Activated naive CD8-positive, alpha-beta T cell treated with anti-CD3 and anti-CD28 coated beads, Interleukin-2, amount 10 ng/mL, durations not matched to agents 7 days and 5 days (primary cell): ENCODE data around the gene SCFD2. TPM values are rescaled to one million over a fixed set of nuclear protein-coding genes. Genes with fewer than 3 reads are reported as not detected.
"Not testable (repeated sequence)": the region's sequence is repeated elsewhere in the genome, so short reads cannot be mapped to it uniquely, and the experiment has no call there.

Source experiments
- ATAC-seq: fragments of 150-1000 bp; cut with Tn5 transposase; one replicate; pipeline ENCODE4 v1.10.0; 2021; ENCODE audit warnings: low read depth, moderate library complexity
- POLR2A ChIA-PET: fragments of 350-600 bp; sonication (Branson Sonifier 250); formaldehyde crosslinking; loops from one replicate; lab custom pipeline; 2021; ENCODE audit warnings: antibody characterized with exemption; lab: Charles Lee
- DNase-seq: peaks from one replicate; pipeline ENCODE4 v3.0.0; 2021
- H3K27ac Mint-ChIP-seq: one replicate; pipeline ENCODE4 v1.8.0; 2022; ENCODE audit warnings: mild to moderate bottlenecking, mixed read lengths
- H3K27me3 Mint-ChIP-seq: one replicate; pipeline ENCODE4 v1.8.0; 2022; ENCODE audit warnings: mild to moderate bottlenecking, moderate library complexity, mixed read lengths
- H3K36me3 Mint-ChIP-seq: one replicate; pipeline ENCODE4 v1.8.0; 2021; ENCODE audit warnings: mild to moderate bottlenecking, mixed read lengths
- H3K4me1 Mint-ChIP-seq: one replicate; pipeline ENCODE4 v1.8.0; 2021; ENCODE audit warnings: mixed read lengths
- H3K4me3 Mint-ChIP-seq: one replicate; pipeline ENCODE4 v1.8.0; 2022; ENCODE audit warnings: mild to moderate bottlenecking, moderate library complexity, mixed read lengths
- H3K9me3 Mint-ChIP-seq: one replicate; pipeline ENCODE4 v1.8.0; 2021; ENCODE audit warnings: mixed read lengths
- total RNA-seq, 2 experiments: library from RNA; stranded (reverse); gene quantifications; one replicate each; pipeline ENCODE4 v1.2.3, GENCODE V29; 2021

SCFD2 gene
- total RNA-seq, 2 experiments from 2014 or later: 18.1 to 22.9 TPM

DNA sequence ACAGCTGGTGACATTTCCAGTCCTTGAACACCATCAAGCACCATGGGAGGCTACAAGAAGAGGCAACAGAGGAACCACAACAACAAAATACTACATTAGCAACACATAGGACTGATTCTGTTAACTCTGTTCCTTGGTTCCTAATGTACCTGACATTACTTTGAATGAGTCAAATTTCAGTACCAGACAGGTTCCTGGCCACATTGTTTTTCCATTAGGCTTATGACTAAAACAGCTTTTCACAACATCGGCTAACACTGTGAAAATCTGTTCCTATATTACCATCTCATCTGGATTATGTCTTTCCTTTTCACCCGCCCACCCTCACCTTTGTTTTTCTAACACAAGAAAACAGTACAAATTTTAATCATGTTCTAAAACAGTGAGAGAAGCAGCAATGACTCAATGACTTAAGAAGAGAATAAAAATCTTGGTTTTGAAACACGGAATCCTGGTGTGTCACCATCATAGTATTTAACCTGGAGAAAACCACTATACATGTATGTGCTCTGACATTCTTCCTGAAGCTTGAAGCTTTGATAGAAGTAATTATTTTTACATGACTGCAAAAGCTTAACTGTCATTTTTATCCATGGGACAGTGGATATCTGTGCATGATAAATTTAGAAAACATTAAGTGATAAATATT is 143.9 kb downstream of the SCFD2 start:
- peaks cover 9% of the 10 kb centered on the region for H3K9me3 Mint-ChIP-seq
- no peak for ATAC-seq
- POLR2A ChIA-PET: no interaction called here

GRCh38 chr4:53219148-53219547 is 146.7 kb downstream of the SCFD2 start:
- H3K27ac Mint-ChIP-seq, POLR2A ChIA-PET, H3K4me3 Mint-ChIP-seq, H3K9me3 Mint-ChIP-seq, H3K4me1 Mint-ChIP-seq, ATAC-seq, DNase-seq, H3K27me3 Mint-ChIP-seq: not testable (repeated sequence)
- peaks cover 12% of the 10 kb centered on the region for H3K36me3 Mint-ChIP-seq

More for the DNA sequence above, 143.9 kb downstream of the SCFD2 start:
- H3K4me1 Mint-ChIP-seq: no peaks in the 10 kb centered on the region
- H3K4me3 Mint-ChIP-seq: no peak overlapping the region
- peaks cover 12% of the 10 kb centered on the region for H3K36me3 Mint-ChIP-seq
- no peak for DNase-seq
- no peaks in the 10 kb centered on the region for H3K27me3 Mint-ChIP-seq
- no peak overlapping the region for H3K27ac Mint-ChIP-seq

GRCh38 chr4:53208753-53209152 is 157.1 kb downstream of the SCFD2 start:
- H3K9me3 Mint-ChIP-seq: peaks cover 4% of the 10 kb centered on the region
- no peak for DNase-seq
- H3K36me3 Mint-ChIP-seq: peaks cover 27% of the 10 kb centered on the region
- POLR2A ChIA-PET: no interaction called here
- no peak overlapping the region for H3K27ac Mint-ChIP-seq
- no peak overlapping the region for H3K4me3 Mint-ChIP-seq
- no peaks in the 10 kb centered on the region for H3K4me1 Mint-ChIP-seq
- H3K27me3 Mint-ChIP-seq: no peaks in the 10 kb centered on the region
- no peak for ATAC-seq

DNA sequence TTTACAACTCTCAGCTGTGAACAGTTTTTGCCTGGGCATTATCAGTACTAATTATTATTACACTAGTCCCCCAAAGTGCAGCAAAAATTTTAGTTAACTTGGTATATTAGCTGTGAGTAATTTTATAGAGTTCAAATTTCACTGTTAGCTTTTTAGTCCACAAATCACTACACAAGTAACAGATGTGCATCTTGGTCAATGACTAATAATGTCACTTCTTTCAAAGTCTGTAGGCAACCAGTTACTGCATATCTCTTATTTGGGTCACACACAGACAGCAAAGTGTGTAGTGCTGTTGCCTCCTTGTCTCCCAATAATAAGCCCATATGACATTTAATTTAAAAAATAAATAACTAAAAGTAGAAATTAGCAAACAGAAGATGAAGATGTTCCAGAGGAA is 159.9 kb downstream of the SCFD2 start:
- Mint-ChIP-seq H3K4me1 (no peaks in the 10 kb centered on the region), H3K4me3 (no peak overlapping the region), H3K36me3 (peaks cover 25% of the 10 kb centered on the region), H3K9me3 (peaks cover 4% of the 10 kb centered on the region), H3K27ac (no peak overlapping the region), H3K27me3 (no peaks in the 10 kb centered on the region)
- no peak for ATAC-seq
- no peak for DNase-seq
- POLR2A ChIA-PET: no interaction called here

- Mint-ChIP-seq H3K4me1 (peaks cover 1% of the 10 kb centered on the region), H3K27ac (no peak overlapping the region), H3K4me3 (no peak overlapping the region), H3K9me3 (no peaks in the 10 kb centered on the region), H3K36me3 (peaks cover 9% of the 10 kb centered on the region), H3K27me3 (no peaks in the 10 kb centered on the region)
- DNase-seq: no peak
- POLR2A ChIA-PET: no interaction called here
- ATAC-seq: no peak
Measured at GRCh38 chr4:53199356-53199755, 166.5 kb downstream of the SCFD2 start.

- Mint-ChIP-seq H3K27me3 (no peaks in the 10 kb centered on the region), H3K4me1 (peaks cover 1% of the 10 kb centered on the region), H3K9me3 (no peaks in the 10 kb centered on the region), H3K4me3 (no peak overlapping the region), H3K36me3 (peaks cover 1% of the 10 kb centered on the region), H3K27ac (no peak overlapping the region)
- DNase-seq (no peak), ATAC-seq (no peak)
- POLR2A ChIA-PET: no interaction called here
Measured at GRCh38 chr4:53197772-53198142, 168.1 kb downstream of the SCFD2 start.

GRCh38 chr4:53196882-53197771 is 168.7 kb downstream of the SCFD2 start:
- peaks cover 1% of the 10 kb centered on the region for H3K4me1 Mint-ChIP-seq
- no peak overlapping the region for H3K27ac Mint-ChIP-seq
- DNase-seq: no peak
- H3K27me3 Mint-ChIP-seq: no peaks in the 10 kb centered on the region
- ATAC-seq: no peak
- H3K36me3 Mint-ChIP-seq: peaks cover 1% of the 10 kb centered on the region
- POLR2A ChIA-PET: no interaction called here
- H3K9me3 Mint-ChIP-seq: no peaks in the 10 kb centered on the region
- no peak overlapping the region for H3K4me3 Mint-ChIP-seq

- ATAC-seq (no peak), DNase-seq (no peak)
- H3K36me3 Mint-ChIP-seq: peaks cover under 1% of the 10 kb centered on the region
- no peaks in the 10 kb centered on the region for H3K9me3 Mint-ChIP-seq
- POLR2A ChIA-PET: no interaction called here
- H3K4me3 Mint-ChIP-seq: no peak overlapping the region
- no peaks in the 10 kb centered on the region for H3K27me3 Mint-ChIP-seq
- H3K27ac Mint-ChIP-seq: no peak overlapping the region
- H3K4me1 Mint-ChIP-seq: peaks cover 1% of the 10 kb centered on the region
Measured at GRCh38 chr4:53195815-53196661, 169.8 kb downstream of the SCFD2 start.

DNA sequence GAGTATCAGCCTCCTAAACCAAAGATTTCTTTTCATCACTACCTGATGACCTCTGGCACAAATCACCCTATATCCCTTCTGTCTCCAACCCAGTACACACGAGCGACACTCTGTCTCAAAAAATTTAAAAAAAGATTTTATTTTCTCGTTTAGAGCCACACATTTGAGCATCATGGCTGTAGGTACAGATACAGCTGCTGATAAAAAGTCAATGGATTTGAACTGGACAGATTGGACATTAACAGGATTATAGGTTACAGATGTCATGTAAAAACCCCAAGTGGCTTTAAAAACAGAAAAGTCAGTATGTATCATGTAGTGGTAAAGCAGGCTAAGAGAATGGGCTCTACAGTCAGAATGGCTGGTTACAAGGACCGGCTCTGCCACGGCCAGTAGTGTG is 171.1 kb downstream of the SCFD2 start:
- Mint-ChIP-seq H3K27me3 (no peaks in the 10 kb centered on the region), H3K4me1 (peaks cover 1% of the 10 kb centered on the region), H3K4me3 (no peak overlapping the region), H3K27ac (no peak overlapping the region), H3K9me3 (no peaks in the 10 kb centered on the region), H3K36me3 (no peaks in the 10 kb centered on the region)
- ATAC-seq (no peak), DNase-seq (no peak)
- POLR2A ChIA-PET: no interaction called here

- DNase-seq (no peak), ATAC-seq (no peak)
- Mint-ChIP-seq H3K4me1 (no peaks in the 10 kb centered on the region), H3K36me3 (no peaks in the 10 kb centered on the region), H3K9me3 (no peaks in the 10 kb centered on the region), H3K27me3 (no peaks in the 10 kb centered on the region), H3K4me3 (no peak overlapping the region), H3K27ac (no peak overlapping the region)
- POLR2A ChIA-PET: no interaction called here
Measured at GRCh38 chr4:53193111-53193510, 172.8 kb downstream of the SCFD2 start.

GRCh38 chr4:53192496-53192895 is 173.4 kb downstream of the SCFD2 start:
- POLR2A ChIA-PET: no interaction called here
- Mint-ChIP-seq H3K9me3 (no peaks in the 10 kb centered on the region), H3K4me3 (no peak overlapping the region), H3K27ac (no peak overlapping the region), H3K4me1 (no peaks in the 10 kb centered on the region), H3K27me3 (no peaks in the 10 kb centered on the region), H3K36me3 (no peaks in the 10 kb centered on the region)
- DNase-seq: no peak
- ATAC-seq: no peak

DNA sequence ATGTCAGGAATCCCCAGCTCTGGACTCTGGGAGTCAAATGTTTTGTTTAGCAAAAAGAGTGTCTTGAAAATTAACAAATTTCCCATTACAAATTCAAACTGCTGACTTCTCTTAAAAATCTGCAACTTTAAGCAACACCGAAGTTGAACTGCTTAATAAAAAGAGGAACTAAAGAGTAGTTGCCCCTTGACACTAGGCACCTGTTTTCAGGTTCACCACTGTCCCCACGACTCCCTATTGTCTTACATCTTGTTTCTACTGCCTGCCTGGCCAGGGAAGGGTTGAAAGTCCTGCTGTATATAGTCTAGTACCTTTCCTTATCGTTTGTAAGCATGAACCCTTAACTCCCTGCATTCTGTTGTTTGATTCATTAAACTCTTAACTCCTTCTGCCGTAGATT is 173.9 kb downstream of the SCFD2 start:
- DNase-seq (no peak), ATAC-seq (no peak)
- POLR2A ChIA-PET: no interaction called here
- Mint-ChIP-seq H3K27ac (no peak overlapping the region), H3K4me1 (no peaks in the 10 kb centered on the region), H3K4me3 (no peak overlapping the region), H3K9me3 (no peaks in the 10 kb centered on the region), H3K27me3 (no peaks in the 10 kb centered on the region), H3K36me3 (no peaks in the 10 kb centered on the region)

GRCh38 chr4:53189011-53189410 is 176.8 kb downstream of the SCFD2 start:
- ATAC-seq (no peak), DNase-seq (no peak)
- POLR2A ChIA-PET: no interaction called here
- no peak overlapping the region for H3K27ac Mint-ChIP-seq
- H3K27me3 Mint-ChIP-seq: no peaks in the 10 kb centered on the region
- H3K4me3 Mint-ChIP-seq: no peak overlapping the region
- H3K36me3 Mint-ChIP-seq: peaks cover 5% of the 10 kb centered on the region
- peaks cover under 1% of the 10 kb centered on the region for H3K9me3 Mint-ChIP-seq
- no peaks in the 10 kb centered on the region for H3K4me1 Mint-ChIP-seq
